Fibroblast of lung (primary cell): Measurements from ENCODE around the gene MB21D2.

Experiments used
- CTCF ChIP-seq, 2 donors: IDR thresholded peaks in 1 of 2; conservative IDR thresholded peaks in 1 of 2; 1 replicate in 1 of 2; 2 replicates in 1 of 2; pipeline ENCODE4 v1.5.1; 2011 to 2012; ENCODE audit warnings: low read length in 2 of 2, control low read depth in 1 of 2, inconsistent platforms in 1 of 2, low read depth in 1 of 2, mild to moderate bottlenecking in 1 of 2
- EZH2 ChIP-seq: IDR thresholded peaks from 2 replicates; pipeline ENCODE4 v1.5.1; 2012; ENCODE audit warnings: low read length, control low read depth, mild to moderate bottlenecking; ENCODE audit errors: missing control alignments

- no peak for TF ChIP-seq CTCF (conservative IDR thresholded peaks at IDR 0.05 in 1 of 2, IDR thresholded peaks at IDR 0.05 in 1 of 2; ENCODE audit: low read depth in 1 of 2, low read length in 2 of 2)
- TF ChIP-seq EZH2, result no peak
Observed at GRCh38 chr3:192818126-192818525, 99.5 kb downstream of the MB21D2 start.
